T-helper 17 cell (primary cell): ENCODE measurements around the gene NGRN. TPM values are rescaled to one million over a fixed set of nuclear protein-coding genes. Genes with fewer than 3 reads are reported as not detected.
A peak's percentile ranks its signal among the peaks of the same experiment; 100 is the strongest.
"Not testable (repeated sequence)": the region's sequence is repeated elsewhere in the genome, so short reads cannot be mapped to it uniquely, and the experiment has no call there.

ENCODE experiments used
- ATAC-seq: fragments of 150-1000 bp; cut with Tn5 transposase; 2 replicates; pipeline ENCODE4 v1.10.0; 2021; ENCODE audit warnings: mild to moderate bottlenecking, moderate library complexity
- DNase-seq, 3 donors: peaks; one replicate each; pipeline versions ENCODE4 v3.0.0 to v3.0.0-alpha.2; 2020 to 2021
- H3K9me3 ChIP-seq: one replicate; pipeline ENCODE4 v1.7.0; 2013; ENCODE audit warnings: low read length, mild to moderate bottlenecking; ENCODE audit not compliant: control insufficient read depth, poor library complexity, severe bottlenecking
- H3K27ac Mint-ChIP-seq: one replicate; pipeline ENCODE4 v1.8.0; 2022; ENCODE audit warnings: mild to moderate bottlenecking, moderate library complexity, mixed read lengths
- H3K27me3 Mint-ChIP-seq: one replicate; pipeline ENCODE4 v1.8.0; 2022; ENCODE audit warnings: mixed read lengths
- H3K36me3 Mint-ChIP-seq: one replicate; pipeline ENCODE4 v1.8.0; 2022; ENCODE audit warnings: low read depth, mixed read lengths
- H3K4me1 Mint-ChIP-seq: one replicate; pipeline ENCODE4 v1.8.0; 2022; ENCODE audit warnings: mild to moderate bottlenecking, mixed read lengths
- H3K4me3 Mint-ChIP-seq: one replicate; pipeline ENCODE4 v1.8.0; 2022; ENCODE audit warnings: mild to moderate bottlenecking, moderate library complexity, mixed read lengths
- total RNA-seq, 4 donors: library from RNA in 2 of 4; stranded (reverse) in 2 of 4; gene quantifications; one replicate each; pipeline ENCODE4 v1.2.3 and lab custom pipeline; 2022 to 2026

NGRN gene
- total RNA-seq, 2 donors from 2014 or later, result 48.0 to 51.0 TPM

- H3K27me3 Mint-ChIP-seq, H3K4me1 Mint-ChIP-seq, H3K36me3 Mint-ChIP-seq, H3K4me3 Mint-ChIP-seq, H3K27ac Mint-ChIP-seq, ATAC-seq, DNase-seq, H3K9me3 ChIP-seq: not testable (repeated sequence)
Observed at GRCh38 chr15:90278467-90278866, 13.0 kb downstream of the NGRN start.

GRCh38 chr15:90280743-90281142 is 15.3 kb downstream of the NGRN start:
- not testable (repeated sequence) for H3K27ac Mint-ChIP-seq, H3K4me3 Mint-ChIP-seq, DNase-seq, H3K27me3 Mint-ChIP-seq, H3K4me1 Mint-ChIP-seq, ATAC-seq, H3K36me3 Mint-ChIP-seq, H3K9me3 ChIP-seq

- not testable (repeated sequence) for H3K27ac Mint-ChIP-seq, ATAC-seq
Observed at GRCh38 chr15:90281637-90282036, 16.2 kb downstream of the NGRN start.

GRCh38 chr15:90286678-90287077 is 21.2 kb downstream of the NGRN start:
- ATAC-seq, result peak; percentile 85
- Mint-ChIP-seq H3K4me3 (no peak overlapping the region), H3K27me3 (no peaks in the 10 kb centered on the region)

More at GRCh38 chr15:90281637-90282036, 16.2 kb downstream of the NGRN start:
- not testable (repeated sequence) for DNase-seq, H3K27me3 Mint-ChIP-seq, H3K4me1 Mint-ChIP-seq, H3K9me3 ChIP-seq, H3K4me3 Mint-ChIP-seq, H3K36me3 Mint-ChIP-seq

GRCh38 chr15:90287101-90287500 is 21.6 kb downstream of the NGRN start:
- no peak overlapping the region for H3K27ac Mint-ChIP-seq
- no peak overlapping the region for H3K4me3 Mint-ChIP-seq
- no peaks in the 10 kb centered on the region for H3K9me3 ChIP-seq
- no peak for DNase-seq
- ATAC-seq, result no peak
- no peaks in the 10 kb centered on the region for H3K36me3 Mint-ChIP-seq
- H3K4me1 Mint-ChIP-seq, result no peaks in the 10 kb centered on the region
- H3K27me3 Mint-ChIP-seq, result no peaks in the 10 kb centered on the region

More at GRCh38 chr15:90286678-90287077, 21.2 kb downstream of the NGRN start:
- no peaks in the 10 kb centered on the region for H3K36me3 Mint-ChIP-seq
- H3K27ac Mint-ChIP-seq, result no peak overlapping the region
- H3K9me3 ChIP-seq, result no peaks in the 10 kb centered on the region
- no peak for DNase-seq
- H3K4me1 Mint-ChIP-seq, result no peaks in the 10 kb centered on the region

GRCh38 chr15:90287946-90288345 is 22.5 kb downstream of the NGRN start:
- no peaks in the 10 kb centered on the region for H3K27me3 Mint-ChIP-seq
- DNase-seq (no peak), ATAC-seq (no peak)
- H3K4me1 Mint-ChIP-seq, result no peaks in the 10 kb centered on the region
- H3K9me3 ChIP-seq, result no peaks in the 10 kb centered on the region
- no peak overlapping the region for H3K4me3 Mint-ChIP-seq
- no peak overlapping the region for H3K27ac Mint-ChIP-seq
- H3K36me3 Mint-ChIP-seq, result no peaks in the 10 kb centered on the region

- Mint-ChIP-seq H3K36me3 (no peaks in the 10 kb centered on the region), H3K27me3 (peaks cover 12% of the 10 kb centered on the region), H3K4me3 (no peak overlapping the region), H3K4me1 (peaks cover 10% of the 10 kb centered on the region), H3K27ac (no peak overlapping the region)
- no peak for DNase-seq
- no peak for ATAC-seq
- H3K9me3 ChIP-seq, result no peaks in the 10 kb centered on the region
Observed at GRCh38 chr15:90291679-90292356, 26.3 kb downstream of the NGRN start.

GRCh38 chr15:90293040-90293810 is 27.8 kb downstream of the NGRN start:
- H3K27ac Mint-ChIP-seq, H3K9me3 ChIP-seq, H3K36me3 Mint-ChIP-seq, H3K4me3 Mint-ChIP-seq, H3K4me1 Mint-ChIP-seq: not testable (repeated sequence)
- DNase-seq (peak; percentile 38 to 70 (median 44)), ATAC-seq (peak; percentile 40)
- H3K27me3 Mint-ChIP-seq, result peaks cover 12% of the 10 kb centered on the region

- ATAC-seq, result no peak
- no peaks in the 10 kb centered on the region for H3K9me3 ChIP-seq
- DNase-seq, result no peak
- Mint-ChIP-seq H3K4me3 (peak overlapping the region; percentile 28), H3K4me1 (peaks cover 10% of the 10 kb centered on the region), H3K27me3 (peaks cover 12% of the 10 kb centered on the region), H3K27ac (no peak overlapping the region), H3K36me3 (no peaks in the 10 kb centered on the region)
Observed at GRCh38 chr15:90294159-90294558, 28.7 kb downstream of the NGRN start.

GRCh38 chr15:90294601-90295269 is 29.3 kb downstream of the NGRN start:
- peaks cover 12% of the 10 kb centered on the region for H3K27me3 Mint-ChIP-seq
- ATAC-seq (no peak), DNase-seq (no peak)
- no peak overlapping the region for H3K27ac Mint-ChIP-seq
- H3K9me3 ChIP-seq, result no peaks in the 10 kb centered on the region
- peaks cover 10% of the 10 kb centered on the region for H3K4me1 Mint-ChIP-seq
- H3K4me3 Mint-ChIP-seq, result peak overlapping the region; percentile 28
- no peaks in the 10 kb centered on the region for H3K36me3 Mint-ChIP-seq

GRCh38 chr15:90295270-90295648 is 29.8 kb downstream of the NGRN start:
- ATAC-seq, result no peak
- H3K9me3 ChIP-seq, result no peaks in the 10 kb centered on the region
- Mint-ChIP-seq H3K27ac (no peak overlapping the region), H3K36me3 (no peaks in the 10 kb centered on the region), H3K4me1 (peaks cover 10% of the 10 kb centered on the region), H3K27me3 (peaks cover 12% of the 10 kb centered on the region), H3K4me3 (no peak overlapping the region)
- no peak for DNase-seq

GRCh38 chr15:90296316-90296884 is 30.9 kb downstream of the NGRN start:
- not testable (repeated sequence) for H3K27ac Mint-ChIP-seq, H3K4me3 Mint-ChIP-seq, ATAC-seq, H3K36me3 Mint-ChIP-seq, DNase-seq, H3K9me3 ChIP-seq
- Mint-ChIP-seq H3K4me1 (peaks cover 13% of the 10 kb centered on the region), H3K27me3 (peaks cover 12% of the 10 kb centered on the region)

- H3K27ac Mint-ChIP-seq, result no peak overlapping the region
- H3K4me1 Mint-ChIP-seq, result peaks cover 16% of the 10 kb centered on the region
- H3K36me3 Mint-ChIP-seq, result no peaks in the 10 kb centered on the region
- DNase-seq, result no peak
- peaks cover 12% of the 10 kb centered on the region for H3K27me3 Mint-ChIP-seq
- no peak for ATAC-seq
- H3K4me3 Mint-ChIP-seq, result no peak overlapping the region
- H3K9me3 ChIP-seq, result no peaks in the 10 kb centered on the region
Observed at GRCh38 chr15:90297021-90297420, 31.5 kb downstream of the NGRN start.
